Effector memory CD8-positive, alpha-beta T cell (primary cell): Measurements from ENCODE around the gene ZMYND8.

Experiments used
- ATAC-seq: fragments of 150-1000 bp; cut with Tn5 transposase; replicated peaks from 2 replicates; pipeline ENCODE4 v1.10.0; 2021; ENCODE audit warnings: mild to moderate bottlenecking, moderate library complexity
- DNase-seq, 3 experiments: peaks; one replicate each; pipeline ENCODE4 v3.0.0; 2021
- H3K27ac Mint-ChIP-seq, 2 donors: one replicate each; pipeline ENCODE4 v1.8.0; 2022; ENCODE audit warnings: mild to moderate bottlenecking in 2 of 2, mixed read lengths in 2 of 2, moderate library complexity in 2 of 2
- H3K27me3 Mint-ChIP-seq, 2 donors: one replicate each; pipeline ENCODE4 v1.8.0; 2022; ENCODE audit warnings: mixed read lengths in 2 of 2
- H3K36me3 Mint-ChIP-seq: one replicate; pipeline ENCODE4 v1.8.0; 2022; ENCODE audit warnings: mild to moderate bottlenecking, moderate library complexity, mixed read lengths; ENCODE audit not compliant: insufficient read depth
- H3K4me1 Mint-ChIP-seq, 2 donors: one replicate each; pipeline ENCODE4 v1.8.0; 2022; ENCODE audit warnings: low read depth in 2 of 2, mixed read lengths in 2 of 2
- H3K4me3 Mint-ChIP-seq, 2 donors: one replicate each; pipeline ENCODE4 v1.8.0; 2022; ENCODE audit warnings: mild to moderate bottlenecking in 2 of 2, mixed read lengths in 2 of 2, moderate library complexity in 2 of 2
- H3K9me3 Mint-ChIP-seq, 2 donors: one replicate each; pipeline ENCODE4 v1.8.0; 2022; ENCODE audit warnings: mixed read lengths in 2 of 2

Gene ZMYND8

DNA sequence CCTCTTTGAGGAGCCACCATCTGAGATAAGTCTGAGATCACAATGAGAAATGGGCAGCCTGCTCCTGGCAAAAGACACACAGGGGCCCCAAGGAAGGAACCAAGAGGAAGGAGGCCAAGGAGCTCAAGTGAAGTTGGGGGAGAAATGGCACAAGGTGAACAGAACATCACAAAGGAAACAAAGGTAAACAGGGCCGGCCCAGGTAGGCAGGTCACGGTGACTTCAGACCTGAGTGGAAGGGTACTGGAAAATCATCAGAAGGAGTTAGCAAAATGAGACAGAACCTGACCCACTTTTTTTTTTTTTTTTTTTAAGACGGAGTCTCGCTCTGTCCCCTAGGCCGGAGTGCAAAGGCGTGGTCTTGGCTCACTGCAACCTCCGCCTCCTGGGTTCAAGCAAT, 11.3 kb downstream of the ZMYND8 start:
- no peak overlapping the region for H3K4me3 Mint-ChIP-seq
- H3K4me1 Mint-ChIP-seq: peaks cover 8 to 20% of the 10 kb centered on the region in 2 donors

DNA sequence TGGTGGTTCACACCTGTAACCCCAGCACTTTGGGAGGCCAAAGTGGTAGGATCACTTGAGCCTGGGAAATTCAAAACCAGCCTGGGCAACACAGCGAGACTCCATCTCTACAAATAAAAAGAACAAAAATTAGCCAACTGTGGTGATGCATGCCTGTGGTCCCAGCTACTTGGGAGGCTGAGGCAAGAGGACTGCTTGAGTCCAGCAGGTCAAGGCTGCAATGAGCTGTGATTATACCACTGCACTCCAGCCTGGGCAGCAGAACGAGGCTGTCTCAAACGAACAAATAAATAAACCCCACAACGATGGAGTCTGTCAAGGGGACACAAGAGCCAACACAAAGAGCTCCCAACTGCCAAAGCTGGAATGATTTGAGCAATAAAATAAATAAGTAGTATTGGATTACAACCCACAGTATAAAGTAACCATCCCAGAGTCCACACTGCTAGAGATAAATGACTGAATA, 13.5 kb downstream of the ZMYND8 start:
- DNase-seq (no peak), ATAC-seq (no peak)
- H3K9me3 Mint-ChIP-seq: no peaks in the 10 kb centered on the region
- peaks cover 68% of the 10 kb centered on the region for H3K36me3 Mint-ChIP-seq
- no peaks in the 10 kb centered on the region for H3K27me3 Mint-ChIP-seq
- H3K4me3 Mint-ChIP-seq: no peak overlapping the region
- H3K4me1 Mint-ChIP-seq: peaks cover 11 to 22% of the 10 kb centered on the region in 2 donors
- peak overlapping the region; percentile 72 to 81 for H3K27ac Mint-ChIP-seq

More for the DNA sequence above, 11.3 kb downstream of the ZMYND8 start:
- Mint-ChIP-seq H3K27ac (peak overlapping the region in 1 of 2 donors; percentile 81), H3K36me3 (peaks cover 57% of the 10 kb centered on the region), H3K27me3 (no peaks in the 10 kb centered on the region), H3K9me3 (no peaks in the 10 kb centered on the region)
- DNase-seq: no peak
- ATAC-seq: no peak

DNA sequence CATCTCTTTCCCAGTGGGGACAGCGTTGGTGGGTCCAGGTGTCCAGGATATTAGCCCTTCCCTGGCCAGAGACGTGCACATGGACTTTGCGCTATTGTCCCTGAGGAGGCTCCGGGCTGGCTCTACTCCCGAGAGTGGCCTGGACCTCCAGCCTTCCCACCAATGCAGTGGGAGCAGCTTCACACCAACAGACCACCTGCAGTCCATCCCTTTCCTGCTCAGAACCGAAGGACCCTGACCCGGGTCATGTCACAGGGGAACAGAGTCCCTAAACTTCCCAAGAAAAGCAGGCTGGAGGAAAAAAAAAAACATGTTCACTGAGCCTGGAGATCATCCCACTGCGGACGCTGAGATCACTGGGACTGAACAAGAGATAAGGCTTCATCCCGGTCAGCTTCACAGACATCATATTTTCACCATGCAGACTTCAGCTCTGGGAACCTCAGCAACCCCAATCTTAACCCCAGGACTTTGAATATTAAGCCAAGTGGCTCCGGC, 18.3 kb downstream of the ZMYND8 start:
- Mint-ChIP-seq H3K36me3 (peaks cover 31% of the 10 kb centered on the region), H3K4me3 (no peak overlapping the region), H3K27ac (peak overlapping the region in 1 of 2 donors; percentile 19), H3K27me3 (no peaks in the 10 kb centered on the region), H3K9me3 (no peaks in the 10 kb centered on the region), H3K4me1 (peaks cover 20 to 22% of the 10 kb centered on the region in 2 donors)
- ATAC-seq (no peak), DNase-seq (no peak)

DNA sequence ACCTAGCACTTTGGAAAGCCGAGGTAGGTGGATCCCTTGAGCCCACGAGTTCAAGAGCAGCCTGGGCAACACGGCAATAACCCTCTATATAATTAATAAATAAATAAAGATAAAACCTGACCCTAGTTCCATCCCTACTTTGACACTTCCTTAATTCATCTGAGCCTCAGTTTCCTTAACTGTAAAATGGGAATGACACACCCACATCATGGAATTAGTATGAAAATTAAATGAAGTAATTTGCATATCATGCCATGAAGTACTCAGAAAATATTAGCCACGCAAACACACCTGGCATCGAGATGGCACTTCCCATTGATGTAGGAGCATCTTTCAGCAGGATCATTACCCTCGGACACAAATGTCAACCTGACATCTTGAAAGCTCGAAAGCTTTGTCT, 19.1 kb downstream of the ZMYND8 start:
- H3K9me3 Mint-ChIP-seq: no peaks in the 10 kb centered on the region
- ATAC-seq (no peak), DNase-seq (no peak)
- peaks cover 27 to 28% of the 10 kb centered on the region in 2 donors for H3K4me1 Mint-ChIP-seq
- H3K36me3 Mint-ChIP-seq: peaks cover 25% of the 10 kb centered on the region
- peak overlapping the region in 1 of 2 donors; percentile 19 for H3K27ac Mint-ChIP-seq
- H3K4me3 Mint-ChIP-seq: no peak overlapping the region
- no peaks in the 10 kb centered on the region for H3K27me3 Mint-ChIP-seq

DNA sequence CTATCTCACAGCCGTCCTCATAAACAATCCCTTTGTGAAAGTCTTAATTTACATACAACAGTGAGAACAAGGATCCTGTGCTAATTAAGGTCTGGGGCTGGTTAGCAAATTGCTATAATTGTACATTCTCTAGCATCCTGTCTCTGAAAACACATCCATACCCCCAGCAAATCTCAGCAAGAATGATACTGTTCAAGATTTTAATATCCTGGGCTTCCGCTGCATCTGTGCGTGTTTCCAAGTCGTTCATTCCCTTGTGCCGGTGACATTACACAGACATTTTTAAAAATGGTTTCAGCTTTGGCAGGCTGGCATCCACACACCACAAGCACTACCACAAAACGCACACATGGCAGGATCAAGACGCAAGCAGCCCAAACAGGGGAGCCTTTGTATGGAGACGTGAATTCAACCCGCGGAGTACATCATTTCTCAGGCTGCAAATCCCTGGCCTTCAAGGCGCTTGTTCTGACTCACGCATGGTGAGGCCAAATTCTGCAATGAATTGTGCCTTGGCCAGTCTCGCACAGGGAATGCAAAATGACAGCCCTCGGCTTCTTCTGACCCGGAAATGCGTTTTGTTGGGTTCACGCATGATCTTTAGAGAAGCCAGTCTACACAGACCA, 20.3 kb downstream of the ZMYND8 start:
- peaks cover 26% of the 10 kb centered on the region for H3K36me3 Mint-ChIP-seq

DNA sequence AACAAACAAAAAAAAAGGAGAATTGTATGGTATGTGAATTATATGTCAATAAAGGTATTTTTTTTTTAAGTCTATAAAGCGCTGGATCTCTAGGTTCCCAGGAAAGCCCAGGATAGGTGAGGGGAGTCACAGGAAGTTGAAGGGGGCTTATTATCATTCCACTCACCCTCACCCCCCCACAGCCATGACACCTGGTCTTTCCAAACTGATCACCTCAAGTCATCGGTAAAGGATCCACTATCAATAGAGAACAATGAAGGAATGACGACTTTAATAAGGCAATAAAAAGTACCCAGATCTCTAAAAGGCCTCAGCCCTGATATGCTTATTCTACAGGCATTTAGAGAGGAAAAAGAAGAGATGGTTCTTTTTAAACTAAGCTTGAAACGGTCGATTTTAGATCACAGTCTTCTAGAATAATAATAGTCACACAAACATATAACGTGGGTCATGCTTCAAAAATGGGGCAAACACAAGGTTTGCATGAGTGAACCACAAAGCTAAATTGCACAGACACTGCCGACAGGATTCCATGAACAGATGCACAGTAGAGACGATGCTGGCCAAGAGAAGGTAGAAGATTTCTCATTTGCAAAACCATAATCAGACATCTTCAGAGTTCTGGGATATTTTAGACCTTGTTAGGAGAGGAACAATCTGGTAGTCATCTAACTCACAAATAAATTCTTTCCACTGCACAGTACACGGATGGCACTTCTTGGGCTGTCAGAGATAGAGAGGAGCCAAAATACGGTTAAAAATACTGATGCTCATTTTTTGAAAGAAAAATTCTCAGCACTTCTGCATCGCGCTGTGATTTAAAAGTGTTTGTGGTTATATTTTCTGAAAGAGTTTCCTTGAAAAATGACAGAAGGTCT, 21.0 kb downstream of the ZMYND8 start:
- Mint-ChIP-seq H3K4me3 (no peak overlapping the region), H3K27ac (peak overlapping the region in 1 of 2 donors; percentile 77), H3K27me3 (no peaks in the 10 kb centered on the region), H3K36me3 (peaks cover 21% of the 10 kb centered on the region), H3K9me3 (no peaks in the 10 kb centered on the region), H3K4me1 (peaks cover 39 to 41% of the 10 kb centered on the region in 2 donors)
- no peak for ATAC-seq
- DNase-seq: no peak

More for the DNA sequence above, 20.3 kb downstream of the ZMYND8 start:
- no peak overlapping the region for H3K27ac Mint-ChIP-seq
- no peak overlapping the region for H3K4me3 Mint-ChIP-seq
- H3K9me3 Mint-ChIP-seq: no peaks in the 10 kb centered on the region
- no peak for DNase-seq
- peaks cover 34% of the 10 kb centered on the region in 2 donors for H3K4me1 Mint-ChIP-seq
- ATAC-seq: no peak
- H3K27me3 Mint-ChIP-seq: no peaks in the 10 kb centered on the region

DNA sequence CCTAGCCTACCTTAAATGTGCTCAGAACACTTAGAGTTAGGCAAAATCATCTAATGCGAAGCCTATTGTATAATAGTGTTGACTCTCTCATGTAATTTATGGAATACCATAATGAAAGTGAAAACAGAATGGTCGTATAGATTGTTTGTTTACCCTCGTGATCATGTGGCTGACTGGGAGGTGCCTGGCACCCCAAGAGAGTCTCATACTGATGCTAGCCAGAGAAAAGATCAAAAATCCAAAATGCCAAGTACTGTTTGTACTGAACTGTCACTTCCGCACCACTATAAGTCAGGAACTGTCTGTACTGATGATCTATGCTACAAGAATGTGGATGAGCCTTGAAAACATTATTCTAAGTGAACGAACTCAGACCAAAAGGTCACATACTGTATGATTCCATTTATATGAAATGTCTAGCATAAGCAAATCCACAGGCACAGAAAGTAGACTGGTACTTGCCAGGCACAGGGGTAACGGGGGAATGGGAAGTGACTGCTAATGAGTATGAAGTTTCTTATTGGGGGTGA, 22.4 kb downstream of the ZMYND8 start:
- peak overlapping the region; percentile 19 to 46 for H3K4me3 Mint-ChIP-seq
- H3K4me1 Mint-ChIP-seq: peaks cover 39 to 45% of the 10 kb centered on the region in 2 donors
- peak; percentile 67 for ATAC-seq
- H3K27ac Mint-ChIP-seq: peak overlapping the region; percentile 75 to 90
- H3K27me3 Mint-ChIP-seq: no peaks in the 10 kb centered on the region
- H3K9me3 Mint-ChIP-seq: no peaks in the 10 kb centered on the region
- DNase-seq: no peak
- H3K36me3 Mint-ChIP-seq: peaks cover 13% of the 10 kb centered on the region

DNA sequence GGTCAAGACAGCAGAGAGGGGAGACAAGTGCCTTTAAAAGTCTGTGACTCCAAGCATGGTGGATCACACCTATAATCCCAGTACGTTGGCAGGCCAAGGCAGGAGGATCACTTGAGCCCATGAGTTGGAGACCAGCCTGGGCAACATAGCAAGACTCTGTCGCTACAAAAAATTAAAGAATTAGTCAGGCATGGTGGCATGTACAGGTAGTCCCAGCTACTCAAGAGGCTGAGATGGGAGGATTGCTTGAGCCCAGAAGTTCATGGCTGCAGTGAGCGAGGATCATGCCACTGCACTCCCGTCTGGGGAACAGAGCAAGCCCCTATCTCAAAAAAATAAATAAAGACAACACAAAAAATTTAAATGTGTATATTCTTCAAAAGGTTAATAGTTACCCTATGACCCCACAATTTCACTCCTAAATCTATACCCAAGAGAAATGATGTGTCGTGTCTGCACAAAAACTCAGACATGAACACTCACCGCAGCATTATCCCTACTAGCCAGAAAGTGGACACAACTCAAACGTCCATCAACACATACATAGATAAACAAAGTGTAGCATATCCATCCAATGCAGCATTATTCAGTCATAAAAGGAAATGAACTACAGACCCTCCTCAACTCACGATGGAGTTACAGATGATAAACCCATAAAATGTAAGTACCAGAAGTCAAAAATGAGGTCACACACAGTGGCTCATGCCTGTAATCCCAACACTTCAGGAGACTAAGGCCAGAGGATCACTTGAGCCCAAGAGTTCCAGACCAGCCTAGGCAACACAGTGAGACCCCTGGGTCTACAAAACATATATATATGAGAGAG, 23.9 kb downstream of the ZMYND8 start:
- DNase-seq (no peak), ATAC-seq (no peak)
- Mint-ChIP-seq H3K4me1 (peaks cover 40 to 52% of the 10 kb centered on the region in 2 donors), H3K4me3 (no peak overlapping the region), H3K9me3 (no peaks in the 10 kb centered on the region), H3K27ac (peak overlapping the region; percentile 38 to 90), H3K36me3 (peaks cover 9% of the 10 kb centered on the region), H3K27me3 (no peaks in the 10 kb centered on the region)

DNA sequence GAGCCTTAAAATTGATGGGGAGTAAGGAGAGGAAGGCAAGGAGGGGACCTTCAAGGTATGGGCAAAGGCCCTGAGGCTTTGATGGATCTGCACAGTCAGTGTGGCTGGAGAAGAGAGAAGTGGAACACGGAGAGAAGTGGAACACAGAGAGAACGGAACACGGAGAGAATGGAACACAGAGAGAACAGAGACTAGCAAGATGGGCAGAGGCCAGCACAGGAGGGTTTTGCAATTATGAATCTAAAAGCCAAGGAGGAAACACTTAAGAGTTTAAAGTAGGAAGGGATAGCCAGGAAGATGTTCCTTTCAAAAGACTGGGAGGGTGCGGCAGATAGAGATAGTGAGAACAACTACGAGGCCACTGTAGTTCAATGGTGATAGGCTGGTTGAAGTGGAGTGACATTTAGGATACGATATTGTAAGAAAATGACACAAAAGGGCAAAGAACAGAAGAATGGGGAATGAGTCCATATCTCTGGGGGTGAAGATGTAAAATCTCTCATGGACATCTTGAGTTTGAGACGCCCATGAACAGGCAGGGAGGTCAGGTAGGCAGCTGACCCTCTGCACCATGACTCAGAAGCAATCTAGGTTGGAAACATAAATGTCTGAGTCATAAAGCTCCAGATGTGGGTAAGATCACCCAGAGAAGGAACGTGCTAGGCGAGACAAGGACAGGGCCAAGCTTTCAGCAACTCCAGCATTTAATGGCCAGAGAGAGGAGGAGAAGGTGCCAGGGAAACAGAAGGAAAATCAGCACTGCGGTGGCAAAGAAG, 25.4 kb downstream of the ZMYND8 start:
- Mint-ChIP-seq H3K36me3 (peaks cover 13% of the 10 kb centered on the region), H3K4me3 (no peak overlapping the region), H3K27me3 (no peaks in the 10 kb centered on the region), H3K4me1 (peaks cover 40 to 57% of the 10 kb centered on the region in 2 donors), H3K9me3 (no peaks in the 10 kb centered on the region), H3K27ac (peak overlapping the region; percentile 54 to 90)
- ATAC-seq (no peak), DNase-seq (no peak)

DNA sequence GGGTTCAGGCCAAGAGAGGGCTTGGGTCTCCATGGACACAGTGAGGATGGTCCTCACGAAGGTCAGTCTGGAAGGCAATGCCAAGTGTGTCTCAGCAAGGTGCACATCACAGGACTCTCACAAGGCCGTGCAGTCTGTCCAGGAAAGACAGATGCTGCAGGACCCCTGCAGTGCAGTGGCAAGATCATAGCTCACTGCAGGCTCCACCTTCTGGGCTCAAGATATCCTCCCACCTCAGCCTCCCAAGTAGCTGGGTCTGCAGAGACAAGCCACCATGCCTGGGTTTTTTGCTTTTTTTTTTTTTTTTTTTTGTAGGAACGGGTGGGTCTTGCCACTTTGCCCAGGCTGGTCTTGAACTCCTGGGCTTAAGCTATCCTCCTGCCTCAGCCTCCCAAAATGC, 26.4 kb downstream of the ZMYND8 start:
- no peaks in the 10 kb centered on the region for H3K9me3 Mint-ChIP-seq
- peak overlapping the region in 1 of 2 donors; percentile 54 for H3K27ac Mint-ChIP-seq
- no peak for DNase-seq
- no peak for ATAC-seq
- H3K4me1 Mint-ChIP-seq: peaks cover 37 to 59% of the 10 kb centered on the region in 2 donors
- peaks cover 13% of the 10 kb centered on the region for H3K36me3 Mint-ChIP-seq
- no peak overlapping the region for H3K4me3 Mint-ChIP-seq
- no peaks in the 10 kb centered on the region for H3K27me3 Mint-ChIP-seq

DNA sequence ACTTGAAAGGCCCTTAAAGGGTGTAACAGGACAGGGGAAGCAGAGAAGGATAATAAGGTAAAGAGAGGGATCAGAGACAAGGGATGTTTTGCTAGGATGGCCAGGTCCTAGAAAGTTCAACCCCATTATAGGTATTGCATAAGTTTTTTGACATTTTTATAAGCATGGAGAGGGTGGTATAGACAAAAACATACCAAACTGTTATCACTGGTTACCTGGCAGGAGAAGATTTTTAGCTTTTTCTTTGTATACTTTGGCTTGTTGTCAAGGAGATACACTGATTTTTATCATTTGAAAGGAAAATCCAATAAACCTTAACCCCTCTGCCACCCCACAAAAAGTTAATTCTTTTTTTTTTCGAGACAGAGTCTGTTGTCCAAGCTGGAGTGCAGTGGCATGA, 28.4 kb downstream of the ZMYND8 start:
- peaks cover 30 to 61% of the 10 kb centered on the region in 2 donors for H3K4me1 Mint-ChIP-seq
- no peak for DNase-seq
- H3K9me3 Mint-ChIP-seq: no peaks in the 10 kb centered on the region
- H3K36me3 Mint-ChIP-seq: peaks cover 16% of the 10 kb centered on the region
- no peaks in the 10 kb centered on the region for H3K27me3 Mint-ChIP-seq
- H3K4me3 Mint-ChIP-seq: no peak overlapping the region
- no peak for ATAC-seq
- no peak overlapping the region for H3K27ac Mint-ChIP-seq

DNA sequence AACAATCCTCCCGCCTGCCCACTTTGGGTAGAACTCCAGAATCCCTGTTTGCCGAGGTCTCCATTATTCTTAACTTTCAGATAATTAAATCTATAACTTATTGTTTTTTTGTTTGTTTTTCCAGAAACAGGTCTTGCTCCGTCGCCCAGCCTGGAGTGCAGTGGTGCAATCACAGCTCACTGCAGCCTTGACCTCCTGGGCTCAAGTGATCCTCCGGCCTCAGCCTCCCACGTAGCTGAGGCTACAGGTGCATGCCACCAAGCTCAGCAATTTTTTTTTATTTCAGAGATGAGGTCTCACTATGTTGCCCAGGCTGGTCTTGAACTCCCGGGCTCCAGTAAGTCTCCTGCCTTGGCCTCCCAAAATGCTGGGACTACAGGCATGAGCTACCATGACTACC, 28.8 kb downstream of the ZMYND8 start:
- Mint-ChIP-seq H3K9me3 (no peaks in the 10 kb centered on the region), H3K4me3 (no peak overlapping the region), H3K27me3 (no peaks in the 10 kb centered on the region), H3K36me3 (peaks cover 16% of the 10 kb centered on the region), H3K4me1 (peaks cover 29 to 59% of the 10 kb centered on the region in 2 donors), H3K27ac (no peak overlapping the region)
- no peak for ATAC-seq
- no peak for DNase-seq
